ENCODE measurements around the gene SMYD3.

SMYD3 gene

GRCh38 chr1:246459221-246459620 lies 47.9 kb downstream of the SMYD3 start:
- no peak for DNase-seq

GRCh38 chr1:246455476-246455875 lies 51.6 kb downstream of the SMYD3 start:
- DNase-seq = no peak

GRCh38 chr1:246454655-246455054 lies 52.4 kb downstream of the SMYD3 start:
- no peak for DNase-seq

GRCh38 chr1:246450611-246451251 lies 56.3 kb downstream of the SMYD3 start:
- no peak for DNase-seq

GRCh38 chr1:246448373-246448772 lies 58.7 kb downstream of the SMYD3 start:
- DNase-seq = no peak

- DNase-seq = no peak
These were observed 59.6 kb downstream of the SMYD3 start for GRCh38 chr1:246447501-246447900.

- no peak for DNase-seq
These were observed 61.6 kb downstream of the SMYD3 start for GRCh38 chr1:246445503-246445902.

- DNase-seq = no peak
These were observed 62.5 kb downstream of the SMYD3 start for GRCh38 chr1:246444617-246445016.

GRCh38 chr1:246437961-246438360 lies 69.1 kb downstream of the SMYD3 start:
- no peak for DNase-seq

- no peak for DNase-seq
These were observed 71.5 kb downstream of the SMYD3 start for GRCh38 chr1:246435421-246436041.

GRCh38 chr1:246434335-246434734 lies 72.7 kb downstream of the SMYD3 start:
- DNase-seq = no peak

GRCh38 chr1:246428542-246429308 lies 78.4 kb downstream of the SMYD3 start:
- peak; percentile 52 for DNase-seq

GRCh38 chr1:246427611-246428010 lies 79.5 kb downstream of the SMYD3 start:
- no peak for DNase-seq

- DNase-seq = no peak
These were observed 81.2 kb downstream of the SMYD3 start for GRCh38 chr1:246425895-246426294.

- DNase-seq = no peak
These were observed 81.8 kb downstream of the SMYD3 start for GRCh38 chr1:246425139-246425794.

- no peak for DNase-seq
These were observed 86.8 kb downstream of the SMYD3 start for GRCh38 chr1:246420300-246420699.

GRCh38 chr1:246418565-246419312 lies 88.3 kb downstream of the SMYD3 start:
- DNase-seq = no peak

- DNase-seq = no peak
These were observed 89.1 kb downstream of the SMYD3 start for GRCh38 chr1:246417813-246418564.

- peak; percentile 24 for DNase-seq
These were observed 89.8 kb downstream of the SMYD3 start for GRCh38 chr1:246417152-246417812.

- DNase-seq = no peak
These were observed 90.8 kb downstream of the SMYD3 start for GRCh38 chr1:246416261-246416660.

GRCh38 chr1:246415028-246415427 lies 92.1 kb downstream of the SMYD3 start:
- no peak for DNase-seq

All from T1000 (cell line).